ENCODE results near the gene KRTAP4-4. TPM values are rescaled to one million over a fixed set of nuclear protein-coding genes. Genes with fewer than 3 reads are reported as not detected.
"Not testable (repeated sequence)": the region's sequence is repeated elsewhere in the genome, so short reads cannot be mapped to it uniquely, and the experiment has no call there.

KRTAP4-4 gene
- polyA plus RNA-seq, 3 donors from 2014 or later, result not detected

- Mint-ChIP-seq H3K27me3 (ENCODE audit: low read depth in 3 of 3) (peaks cover 1 to 19% (median 2%) of the 10 kb centered on the region in 3 donors), H3K27ac (no peak within 1 kb of the TSS), H3K9me3 (peaks cover 6 to 27% (median 13%) of the 10 kb centered on the region in 6 donors), H3K4me3 (no peak within 1 kb of the TSS), H3K36me3 (peaks cover 0 to 11% (median 10%) of the 10 kb centered on the region in 3 donors), H3K4me1 (no peaks in the 10 kb centered on the region)
- DNase-seq, result no peak
Measured at GRCh38 chr17:41140360-41141131, 20.0 kb downstream of the KRTAP4-4 start, which contains the start of gene KRTAP4-6. KRTAP4-6 (minus strand) TSS chr17:41140544; CDS start chr17:41140487, 57 bp downstream.

- not testable (repeated sequence) for DNase-seq, H3K27ac Mint-ChIP-seq, H3K4me3 Mint-ChIP-seq, H3K4me1 Mint-ChIP-seq
- peaks cover 6 to 27% (median 12%) of the 10 kb centered on the region in 6 donors for H3K9me3 Mint-ChIP-seq
- H3K36me3 Mint-ChIP-seq, result peaks cover 0 to 11% (median 10%) of the 10 kb centered on the region in 3 donors
- H3K27me3 Mint-ChIP-seq (ENCODE audit: low read depth in 3 of 3), result peaks cover 1 to 19% (median 2%) of the 10 kb centered on the region in 3 donors
Measured at GRCh38 chr17:41139865-41140264, 20.7 kb downstream of the KRTAP4-4 start.

GRCh38 chr17:41133880-41134735 lies 26.4 kb downstream of the KRTAP4-4 start:
- DNase-seq, result no peak
- H3K27ac Mint-ChIP-seq, result no peak overlapping the region

GRCh38 chr17:41131979-41132378 lies 28.6 kb downstream of the KRTAP4-4 start:
- no peaks in the 10 kb centered on the region for H3K36me3 Mint-ChIP-seq

More at GRCh38 chr17:41133880-41134735, 26.4 kb downstream of the KRTAP4-4 start:
- Mint-ChIP-seq H3K36me3 (no peaks in the 10 kb centered on the region), H3K27me3 (ENCODE audit: low read depth in 3 of 3) (peaks cover 1 to 12% (median 2%) of the 10 kb centered on the region in 3 donors), H3K9me3 (no peaks in the 10 kb centered on the region), H3K4me1 (peaks cover 0 to 7% of the 10 kb centered on the region in 2 donors), H3K4me3 (no peak overlapping the region)

GRCh38 chr17:41127371-41127770 lies 33.2 kb downstream of the KRTAP4-4 start:
- Mint-ChIP-seq H3K27ac (no peak overlapping the region), H3K9me3 (no peaks in the 10 kb centered on the region), H3K4me1 (peaks cover 1 to 31% of the 10 kb centered on the region in 2 donors), H3K27me3 (ENCODE audit: low read depth in 3 of 3) (peaks cover 4 to 17% (median 10%) of the 10 kb centered on the region in 3 donors), H3K4me3 (no peak overlapping the region), H3K36me3 (no peaks in the 10 kb centered on the region)
- DNase-seq, result no peak

More at GRCh38 chr17:41131979-41132378, 28.6 kb downstream of the KRTAP4-4 start:
- no peak for DNase-seq
- H3K27me3 Mint-ChIP-seq (ENCODE audit: low read depth in 3 of 3), result peaks cover 1% of the 10 kb centered on the region in 3 donors
- H3K27ac Mint-ChIP-seq, result no peak overlapping the region
- H3K9me3 Mint-ChIP-seq, result no peaks in the 10 kb centered on the region
- no peak overlapping the region for H3K4me3 Mint-ChIP-seq
- peaks cover 0 to 7% of the 10 kb centered on the region in 2 donors for H3K4me1 Mint-ChIP-seq

- no peaks in the 10 kb centered on the region for H3K36me3 Mint-ChIP-seq
- H3K27me3 Mint-ChIP-seq (ENCODE audit: low read depth in 3 of 3), result peaks cover 4 to 17% (median 10%) of the 10 kb centered on the region in 3 donors
- no peaks in the 10 kb centered on the region for H3K9me3 Mint-ChIP-seq
- H3K27ac Mint-ChIP-seq, result no peak overlapping the region
- no peak for DNase-seq
- H3K4me1 Mint-ChIP-seq, result peaks cover 1 to 31% of the 10 kb centered on the region in 2 donors
- no peak overlapping the region for H3K4me3 Mint-ChIP-seq
Measured at GRCh38 chr17:41126412-41126811, 34.1 kb downstream of the KRTAP4-4 start.

- Mint-ChIP-seq H3K36me3 (no peaks in the 10 kb centered on the region), H3K27me3 (ENCODE audit: low read depth in 3 of 3) (peaks cover 4 to 21% (median 12%) of the 10 kb centered on the region in 3 donors), H3K9me3 (no peaks in the 10 kb centered on the region), H3K4me1 (peaks cover 7 to 38% of the 10 kb centered on the region in 2 donors), H3K27ac (no peak overlapping the region), H3K4me3 (no peak overlapping the region)
- no peak for DNase-seq
Measured at GRCh38 chr17:41125064-41125463, 35.5 kb downstream of the KRTAP4-4 start.

- not testable (repeated sequence) for H3K27ac Mint-ChIP-seq, H3K36me3 Mint-ChIP-seq, DNase-seq, H3K9me3 Mint-ChIP-seq
- Mint-ChIP-seq H3K27me3 (ENCODE audit: low read depth in 3 of 3) (peaks cover 8 to 22% (median 12%) of the 10 kb centered on the region in 3 donors), H3K4me1 (peaks cover 7 to 43% of the 10 kb centered on the region in 2 donors), H3K4me3 (peak within 1 kb of the TSS in 1 of 5 donors; percentile 7)
Measured at GRCh38 chr17:41123991-41124371, 36.6 kb downstream of the KRTAP4-4 start, which contains the start of gene KRTAP4-12. KRTAP4-12 (minus strand) TSS chr17:41124182; CDS start chr17:41124122, 60 bp downstream.

- peaks cover 7 to 43% of the 10 kb centered on the region in 2 donors for H3K4me1 Mint-ChIP-seq
- H3K27ac Mint-ChIP-seq, result not testable (repeated sequence)
Measured at GRCh38 chr17:41123292-41123990, 37.1 kb downstream of the KRTAP4-4 start.

GRCh38 chr17:41121742-41122141 lies 38.8 kb downstream of the KRTAP4-4 start:
- no peak for DNase-seq
- H3K4me1 Mint-ChIP-seq, result peaks cover 7 to 43% of the 10 kb centered on the region in 2 donors

More at GRCh38 chr17:41123292-41123990, 37.1 kb downstream of the KRTAP4-4 start:
- H3K27me3 Mint-ChIP-seq (ENCODE audit: low read depth in 3 of 3), result peaks cover 8 to 22% (median 12%) of the 10 kb centered on the region in 3 donors
- not testable (repeated sequence) for DNase-seq, H3K36me3 Mint-ChIP-seq, H3K9me3 Mint-ChIP-seq
- H3K4me3 Mint-ChIP-seq, result peak overlapping the region in 1 of 5 donors; percentile 7

GRCh38 chr17:41119696-41120690 lies 40.6 kb downstream of the KRTAP4-4 start:
- DNase-seq, result not testable (repeated sequence)
- peak overlapping the region in 2 of 5 donors; percentile 2 to 4 for H3K4me3 Mint-ChIP-seq
- peaks cover 8 to 31% (median 12%) of the 10 kb centered on the region in 3 donors for H3K27me3 Mint-ChIP-seq (ENCODE audit: low read depth in 3 of 3)

More at GRCh38 chr17:41121742-41122141, 38.8 kb downstream of the KRTAP4-4 start:
- no peak overlapping the region for H3K4me3 Mint-ChIP-seq
- peaks cover 10 to 32% (median 12%) of the 10 kb centered on the region in 3 donors for H3K27me3 Mint-ChIP-seq (ENCODE audit: low read depth in 3 of 3)
- no peak overlapping the region for H3K27ac Mint-ChIP-seq
- H3K36me3 Mint-ChIP-seq, result peaks cover 0 to 3% (median 0%) of the 10 kb centered on the region in 3 donors
- peaks cover 0 to 2% (median 0%) of the 10 kb centered on the region in 6 donors for H3K9me3 Mint-ChIP-seq

GRCh38 chr17:41118721-41119120 lies 41.8 kb downstream of the KRTAP4-4 start:
- H3K27ac Mint-ChIP-seq, result no peak overlapping the region
- H3K9me3 Mint-ChIP-seq, result peaks cover 0 to 2% (median 0%) of the 10 kb centered on the region in 6 donors
- peaks cover 7 to 20% of the 10 kb centered on the region in 2 donors for H3K4me1 Mint-ChIP-seq
- H3K4me3 Mint-ChIP-seq, result no peak overlapping the region
- no peak for DNase-seq
- H3K27me3 Mint-ChIP-seq (ENCODE audit: low read depth in 3 of 3), result peaks cover 3 to 26% (median 12%) of the 10 kb centered on the region in 3 donors
- H3K36me3 Mint-ChIP-seq, result peaks cover 0 to 3% (median 0%) of the 10 kb centered on the region in 3 donors

More at GRCh38 chr17:41119696-41120690, 40.6 kb downstream of the KRTAP4-4 start:
- H3K4me1 Mint-ChIP-seq, result peaks cover 7 to 28% of the 10 kb centered on the region in 2 donors
- not testable (repeated sequence) for H3K36me3 Mint-ChIP-seq, H3K9me3 Mint-ChIP-seq, H3K27ac Mint-ChIP-seq

Data from immature natural killer cell (primary cell).